HG02840 (cell line): Measurements from ENCODE around the gene ITGA1.

ENCODE experiments used
- ATAC-seq: cut with Tn5 transposase; IDR thresholded peaks from one replicate; pipeline ENCODE4 v1.9.1; 2021; ENCODE audit warnings: mild to moderate bottlenecking, moderate library complexity, moderate number of reproducible peaks; ENCODE audit not compliant: unreplicated experiment, low FRiP score

The ITGA1 gene

GRCh38 chr5:52989025-52989780 is 201.5 kb downstream of the ITGA1 start, which contains the start of gene ITGA2:
Gene ITGA2, plus strand, starts transcription at chr5:52989352. Its CDS starts 117 bp downstream, at chr5:52989469.
- peak; percentile 67 for ATAC-seq

DNA sequence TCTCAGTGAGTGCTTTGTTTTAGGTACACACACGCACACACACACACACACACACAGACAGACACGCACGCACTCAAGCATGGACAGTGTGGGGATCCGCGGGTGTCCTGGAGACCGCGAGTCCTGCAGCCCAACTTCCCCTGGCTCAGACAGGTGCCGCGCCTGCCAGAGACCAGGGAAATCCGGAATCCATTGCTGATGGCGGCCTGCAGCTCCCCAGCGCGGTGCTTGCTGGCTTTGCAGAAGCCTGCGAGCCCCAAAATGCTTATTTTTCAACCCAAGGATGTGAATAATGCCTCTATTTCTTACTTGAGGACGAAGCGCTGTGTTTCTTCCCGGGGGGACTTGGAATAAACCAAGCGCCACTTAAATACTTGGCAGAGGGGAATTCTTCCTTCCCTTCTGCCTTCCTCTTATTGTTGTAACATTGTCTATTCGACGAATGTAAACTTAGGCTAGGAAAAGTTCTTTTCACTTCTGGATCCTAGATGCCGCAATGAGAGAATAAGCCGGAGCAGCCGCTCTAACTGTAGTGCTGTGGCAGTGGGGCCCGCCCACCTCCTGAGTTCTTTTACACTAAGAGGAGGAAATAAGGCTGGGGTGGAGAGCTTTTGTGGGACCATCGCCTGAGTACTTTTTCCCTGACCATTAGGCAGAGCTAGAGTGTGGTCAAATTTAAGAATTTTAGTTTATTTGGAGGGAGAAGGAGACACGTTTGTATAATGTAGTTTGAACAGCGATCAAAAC is 202.2 kb downstream of the ITGA1 start:
- ATAC-seq: peak; percentile 18

DNA sequence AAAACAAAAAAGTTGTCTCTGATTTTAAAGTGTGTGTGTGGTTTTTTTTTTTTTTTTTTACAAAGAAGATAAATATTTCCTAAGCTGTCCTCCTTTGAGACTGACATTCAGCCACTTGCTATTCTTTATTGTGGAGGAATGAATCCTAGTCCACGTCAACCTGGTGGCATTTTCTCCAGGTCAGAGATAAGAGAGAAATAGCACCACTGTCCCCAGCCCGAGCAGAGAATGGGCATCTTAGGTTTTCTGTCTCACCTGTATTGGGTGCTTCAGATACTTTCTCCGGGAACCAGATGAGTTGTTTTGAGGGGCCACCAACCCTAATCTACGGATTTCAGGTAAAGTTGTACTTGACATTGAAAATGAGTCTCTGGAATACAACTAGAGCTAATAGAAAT is 202.8 kb downstream of the ITGA1 start:
- ATAC-seq: no peak

GRCh38 chr5:52993367-52993766 is 205.7 kb downstream of the ITGA1 start:
- ATAC-seq: no peak

DNA sequence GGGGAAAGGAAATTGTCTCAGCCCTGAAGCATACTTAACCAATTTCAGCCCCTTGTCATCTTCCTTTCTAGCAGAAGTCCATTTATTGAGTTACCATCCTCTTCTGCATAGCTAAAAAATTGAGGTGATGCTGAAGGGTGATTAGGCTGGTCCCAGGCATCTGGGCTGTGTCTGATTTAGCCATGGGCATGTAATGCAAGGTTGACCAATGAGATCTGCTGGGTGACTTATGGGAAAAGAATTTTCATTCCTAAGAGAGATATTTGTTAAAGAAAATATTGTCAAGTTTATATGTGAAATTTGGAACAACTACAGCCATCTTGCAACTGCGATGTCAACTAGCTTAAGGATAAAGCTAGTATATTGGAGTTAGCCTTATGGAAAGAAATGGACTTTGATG is 206.6 kb downstream of the ITGA1 start:
- no peak for ATAC-seq

DNA sequence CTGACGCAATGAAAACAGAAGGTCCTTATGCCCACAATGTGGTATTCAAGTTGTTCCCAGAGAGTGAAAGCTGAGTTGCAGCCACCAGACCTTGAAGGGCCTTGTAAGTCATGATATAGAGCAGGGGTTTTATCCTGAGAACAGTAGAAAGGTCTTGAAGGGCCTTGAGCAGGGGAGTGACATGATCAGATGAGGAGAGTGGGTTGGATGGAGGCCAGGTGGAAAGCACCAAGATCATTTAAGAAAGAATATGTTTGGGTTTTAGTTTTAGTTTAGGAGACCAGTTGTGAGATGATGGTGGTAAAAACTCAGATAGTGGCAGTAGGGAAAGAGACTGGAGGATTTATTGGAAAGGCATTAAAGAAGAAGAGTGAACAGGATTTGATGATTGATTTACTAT is 207.4 kb downstream of the ITGA1 start:
- ATAC-seq: no peak

- ATAC-seq: no peak
Observed at GRCh38 chr5:52995914-52996313, 208.2 kb downstream of the ITGA1 start.

- no peak for ATAC-seq
Observed at GRCh38 chr5:52996979-52997378, 209.3 kb downstream of the ITGA1 start.

DNA sequence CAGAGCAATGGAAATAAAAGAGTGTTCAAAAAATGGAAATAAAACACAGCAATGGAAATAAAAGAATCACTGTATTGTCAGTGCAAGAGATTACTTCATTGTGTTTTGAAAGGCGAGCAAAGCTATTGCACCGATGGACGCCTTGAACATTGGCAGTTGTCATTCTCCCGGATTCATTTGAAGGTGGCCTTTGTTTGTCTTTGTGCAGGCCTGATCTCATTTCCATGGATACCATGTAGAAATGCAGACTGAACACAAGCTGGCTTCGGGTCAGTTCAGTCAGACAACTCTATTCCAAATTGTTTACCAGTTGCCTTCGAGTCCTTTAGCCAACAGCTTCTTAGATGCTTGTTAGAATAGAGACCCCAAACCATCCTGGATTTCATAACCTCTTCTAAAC is 209.7 kb downstream of the ITGA1 start:
- ATAC-seq: no peak

DNA sequence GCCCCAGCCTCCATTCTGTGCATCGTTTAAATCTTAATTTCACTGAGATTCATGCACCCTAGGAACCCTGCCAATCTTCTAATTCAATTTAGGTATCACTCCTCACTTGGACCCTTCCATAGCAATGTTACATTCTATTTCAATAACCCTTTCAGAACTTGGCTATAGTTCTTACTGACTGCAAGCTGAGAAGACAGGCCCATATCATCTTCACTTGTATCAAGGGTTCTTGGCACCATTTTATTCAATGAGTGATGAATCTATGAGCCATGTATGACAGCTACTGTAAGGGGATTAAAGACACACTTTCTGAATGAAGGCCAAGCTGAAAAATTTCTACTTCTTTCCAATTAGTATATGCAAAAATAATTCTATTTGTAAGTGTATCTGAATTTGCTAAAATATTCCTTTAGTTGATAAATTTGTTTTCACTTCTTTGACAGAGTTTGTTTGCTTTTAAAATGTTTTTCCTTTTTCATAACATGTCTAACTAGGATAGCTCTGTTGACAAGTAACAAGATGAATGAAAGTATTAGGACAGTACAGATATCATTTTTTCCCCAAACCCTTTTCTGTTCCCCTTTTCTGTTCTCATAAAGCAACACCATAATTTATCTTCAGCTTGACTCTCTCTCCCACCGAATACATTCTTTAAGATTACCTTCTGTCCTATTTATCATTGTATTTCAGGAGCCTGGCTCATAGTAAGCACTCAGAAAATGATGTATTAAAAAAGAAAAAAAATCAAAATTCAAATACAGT is 211.0 kb downstream of the ITGA1 start:
- ATAC-seq: no peak

DNA sequence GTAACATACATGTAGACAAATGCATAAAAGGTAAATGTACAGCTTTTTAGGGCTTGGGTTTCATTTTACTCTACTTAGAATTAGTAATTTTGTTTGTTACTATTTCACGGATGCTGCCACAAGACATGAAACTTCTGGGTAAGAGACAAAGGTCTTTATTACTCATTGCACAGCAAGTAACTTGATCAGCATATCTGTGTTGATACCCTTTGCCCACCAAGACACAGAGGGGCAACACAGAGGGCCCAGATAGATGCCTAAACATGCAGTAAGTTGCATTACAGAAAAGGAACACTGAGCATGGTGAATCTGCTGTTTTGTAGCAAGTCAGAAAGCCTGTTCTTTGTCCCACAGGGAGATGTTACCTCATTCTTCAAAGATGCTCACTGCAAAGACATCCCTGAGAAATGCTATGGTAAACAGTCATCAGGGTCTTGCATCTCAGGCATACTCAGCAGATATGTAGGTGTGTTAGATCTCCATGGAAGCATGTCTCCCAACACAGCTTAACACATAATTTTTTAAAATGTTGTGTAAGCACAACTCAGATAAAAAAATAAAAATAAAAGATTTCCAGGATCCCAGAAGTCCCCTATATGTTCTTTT is 211.7 kb downstream of the ITGA1 start:
- ATAC-seq: no peak

DNA sequence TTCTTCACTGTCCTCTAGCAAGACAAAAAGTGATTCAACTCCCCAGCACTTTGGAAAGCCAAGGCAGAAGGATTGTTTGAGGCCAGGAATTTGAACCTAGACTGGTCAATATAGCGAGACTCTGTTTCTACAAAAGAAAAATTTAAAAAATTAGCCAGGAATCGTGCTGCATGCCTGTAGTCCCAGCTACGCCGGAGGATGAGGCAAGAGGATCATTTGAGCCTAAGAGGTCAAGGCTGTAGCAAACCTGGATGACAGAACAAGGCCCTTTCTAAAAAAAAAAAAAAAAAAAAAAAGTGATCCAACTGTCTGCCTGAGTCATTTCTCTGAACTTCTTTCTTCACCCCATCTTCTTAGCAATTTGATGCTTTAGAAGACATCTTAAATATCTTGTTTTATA is 213.8 kb downstream of the ITGA1 start:
- no peak for ATAC-seq

DNA sequence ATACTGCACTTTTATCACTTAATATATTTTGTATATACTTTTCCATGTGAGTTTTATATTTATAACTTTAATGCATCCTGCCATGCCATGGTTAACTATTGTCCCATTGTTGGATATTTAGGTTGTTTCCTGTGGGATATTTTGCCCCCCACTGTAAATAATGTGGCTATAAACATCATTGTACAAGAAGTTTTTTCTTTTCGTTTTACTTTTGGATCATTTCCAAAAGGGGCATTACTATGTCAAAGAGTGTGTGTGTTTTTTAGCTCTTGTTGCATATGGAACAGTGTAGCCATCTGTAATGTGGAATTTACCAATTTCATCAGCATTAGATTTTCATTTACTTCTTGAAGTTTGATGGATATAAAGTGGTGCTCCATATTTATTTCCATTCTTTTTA is 214.8 kb downstream of the ITGA1 start:
- no peak for ATAC-seq

DNA sequence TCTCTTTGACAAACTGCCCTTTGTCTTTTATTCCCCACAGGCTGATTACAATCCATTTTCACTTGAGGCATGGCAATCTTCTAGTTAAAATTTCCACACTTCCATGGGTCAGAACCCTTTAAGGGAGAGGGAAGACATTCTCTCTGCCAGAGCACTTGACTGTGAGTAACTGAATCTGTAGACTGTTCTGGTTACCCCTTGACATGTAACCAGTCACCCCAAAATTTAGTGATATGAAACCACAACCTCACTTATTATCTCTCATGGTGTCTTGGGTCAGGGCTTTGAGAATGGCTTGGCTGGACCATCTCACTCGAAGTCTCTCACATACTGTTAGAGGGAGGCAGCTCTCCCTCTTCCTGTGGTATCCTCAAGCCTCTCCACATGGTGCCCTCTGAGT is 215.4 kb downstream of the ITGA1 start:
- no peak for ATAC-seq

GRCh38 chr5:53006911-53007890 is 219.5 kb downstream of the ITGA1 start:
- ATAC-seq: no peak

DNA sequence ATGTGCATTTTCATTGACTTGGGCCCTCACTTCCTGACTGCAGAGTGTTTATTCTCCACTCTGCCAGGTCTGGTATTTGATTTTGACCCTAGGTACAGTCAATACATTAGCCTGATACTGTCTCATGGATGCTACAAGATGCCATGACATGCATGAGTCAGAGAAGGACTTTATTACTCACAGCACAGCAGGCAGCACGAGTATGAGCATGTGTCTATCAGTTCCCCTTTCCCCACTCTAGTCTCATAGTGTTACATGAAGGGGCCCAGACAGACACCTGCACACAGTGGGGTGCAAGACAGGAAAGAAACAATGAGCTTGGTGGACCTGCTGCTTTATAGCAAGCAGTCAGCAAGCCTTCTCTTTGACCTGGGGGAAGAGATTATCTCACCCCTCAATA is 221.0 kb downstream of the ITGA1 start:
- peak; percentile 94 for ATAC-seq
